HG03025 (cell line): Measurements from ENCODE around the gene MICAL3.
"Not testable (repeated sequence)": the region's sequence is repeated elsewhere in the genome, so short reads cannot be mapped to it uniquely, and the experiment has no call there.

Experiments used
- ATAC-seq: cut with Tn5 transposase; IDR thresholded peaks from one replicate; pipeline ENCODE4 v1.9.1; 2021; ENCODE audit warnings: mild to moderate bottlenecking, moderate library complexity; ENCODE audit not compliant: unreplicated experiment, low FRiP score

Gene MICAL3

DNA sequence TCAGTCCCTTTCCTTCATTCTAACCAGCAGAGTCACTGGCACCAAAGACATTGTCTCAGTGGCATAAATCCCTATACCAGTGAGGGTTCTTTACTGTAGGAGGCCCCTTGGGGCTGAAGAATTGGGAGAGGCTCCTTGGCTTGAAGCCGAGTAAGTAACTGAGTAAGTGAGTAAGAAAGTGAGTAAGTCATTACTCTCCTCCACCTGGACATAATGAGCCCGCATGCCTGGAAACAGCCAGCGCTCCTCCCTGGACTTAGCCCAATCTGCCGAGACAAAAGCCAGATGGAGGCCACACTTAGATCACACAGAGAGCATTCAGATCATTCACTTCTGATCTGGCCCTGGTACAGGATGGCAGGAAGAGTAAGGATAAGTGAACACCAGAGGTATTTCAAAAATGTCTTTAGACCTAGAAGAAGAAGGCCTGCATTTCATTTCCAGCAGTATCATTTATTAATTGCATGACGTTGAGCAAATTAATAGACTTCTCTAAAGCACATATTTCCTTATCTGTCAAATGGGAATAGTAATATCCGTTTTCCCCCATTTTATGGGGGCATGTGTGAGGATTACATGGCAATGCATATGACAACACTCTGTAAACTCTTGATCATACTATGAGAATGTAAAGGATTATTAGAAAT lies 8.2 kb upstream of the MICAL3 start:
- no peak for ATAC-seq

DNA sequence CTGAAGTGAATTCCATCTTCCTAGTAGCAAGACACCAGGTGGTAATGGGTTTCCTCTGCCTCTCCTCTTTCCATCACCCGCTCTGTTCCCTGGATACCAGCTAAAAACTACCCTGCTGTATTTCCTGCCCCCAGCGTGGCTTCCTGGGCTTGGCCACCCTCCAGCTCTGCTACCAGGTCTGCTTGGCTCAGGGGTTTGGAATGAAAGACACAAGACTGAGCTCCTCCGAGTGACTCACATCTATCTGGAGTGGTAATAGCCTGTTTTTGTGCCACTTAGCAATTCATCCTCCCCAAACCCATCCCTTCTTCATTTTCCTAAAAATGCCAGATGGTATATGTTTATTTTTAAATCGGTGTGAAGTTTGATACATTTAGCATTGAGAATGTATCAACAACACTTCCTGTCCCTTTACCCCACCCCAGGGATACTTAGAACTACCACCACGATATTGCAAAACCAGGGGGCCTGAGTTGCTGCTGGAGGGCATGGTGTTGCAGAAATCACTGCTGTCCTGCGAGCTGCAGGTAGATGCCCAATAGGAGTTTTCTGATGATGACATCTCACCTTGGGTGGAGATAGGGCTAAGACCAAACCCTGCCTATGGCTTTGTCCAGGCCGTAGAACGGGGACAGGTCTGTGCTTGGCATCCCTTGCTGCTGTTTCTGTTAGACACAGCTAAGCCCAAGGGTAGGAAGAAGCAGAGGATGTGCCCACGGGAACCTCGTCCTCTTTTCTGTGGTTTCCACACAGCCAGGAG lies 7.5 kb upstream of the MICAL3 start:
- ATAC-seq: no peak

GRCh38 chr22:18029686-18030267 lies 5.4 kb upstream of the MICAL3 start:
- no peak for ATAC-seq

GRCh38 chr22:18028817-18029527 lies 4.6 kb upstream of the MICAL3 start:
- no peak for ATAC-seq

- not testable (repeated sequence) for ATAC-seq
These were observed 1.5 kb upstream of the MICAL3 start for GRCh38 chr22:18025898-18026297.

- ATAC-seq: no peak
These were observed 777 bp upstream of the MICAL3 start for GRCh38 chr22:18024956-18025720.

GRCh38 chr22:18023509-18024275 lies 669 bp downstream of the MICAL3 start:
- ATAC-seq: no peak

GRCh38 chr22:18022876-18023275 lies 1.5 kb downstream of the MICAL3 start:
- no peak for ATAC-seq

DNA sequence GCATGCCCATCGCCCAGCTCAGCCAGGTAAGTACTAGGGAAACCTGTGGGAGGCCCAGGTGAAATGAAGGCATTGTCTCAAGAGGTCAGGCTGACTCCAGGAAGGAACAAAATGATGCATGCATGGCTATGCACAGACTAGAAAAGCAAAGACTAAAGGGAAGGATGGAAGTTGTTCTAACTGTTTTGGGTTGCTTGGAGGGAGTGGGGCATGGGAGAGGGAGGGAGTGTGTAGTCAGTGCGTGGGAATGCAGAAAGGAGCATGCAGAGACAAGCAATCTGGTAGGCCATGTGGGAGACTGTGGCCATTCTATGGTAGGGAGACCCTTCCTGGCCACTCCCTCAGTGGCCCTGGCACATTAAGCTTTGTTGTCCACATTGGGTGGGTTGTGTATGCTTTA lies 2.9 kb downstream of the MICAL3 start:
- ATAC-seq: no peak

DNA sequence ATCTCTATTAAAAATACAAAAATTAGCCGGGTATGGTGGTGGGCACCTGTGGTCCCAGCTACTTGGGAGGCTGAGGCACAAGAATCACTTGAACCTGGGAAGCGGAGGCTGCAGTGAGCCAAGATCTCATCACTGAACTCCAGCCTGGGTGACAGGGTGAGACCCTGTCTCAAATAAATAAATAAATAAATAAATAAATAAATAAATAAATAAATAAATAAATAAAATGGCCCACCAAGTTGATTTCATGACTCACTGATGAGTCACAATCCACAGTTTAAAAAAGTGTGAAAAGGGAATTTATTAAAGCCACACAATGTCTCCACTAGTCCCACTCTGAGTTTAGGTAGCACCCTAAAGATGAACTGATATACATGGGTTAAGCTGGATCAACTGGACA lies 3.6 kb downstream of the MICAL3 start:
- ATAC-seq: not testable (repeated sequence)

DNA sequence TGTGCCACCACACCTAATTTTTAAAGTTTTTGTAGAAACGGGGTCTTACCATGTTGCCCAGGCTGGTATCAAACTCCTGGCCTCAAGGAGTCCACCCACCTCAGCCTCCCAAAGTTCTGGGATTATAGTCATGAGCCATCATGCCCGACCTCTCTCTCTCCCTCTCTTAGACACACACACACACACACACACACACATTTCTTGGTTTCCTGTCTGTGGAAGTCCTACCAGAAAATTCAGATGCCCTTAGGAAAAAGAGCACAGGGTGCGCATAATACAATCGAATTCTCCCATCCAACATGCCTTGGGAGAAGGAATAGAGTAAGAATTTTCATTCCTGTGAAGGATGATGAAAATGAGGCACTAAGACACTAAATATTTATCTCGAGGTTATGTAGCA lies 10.4 kb downstream of the MICAL3 start:
- no peak for ATAC-seq

GRCh38 chr22:18013436-18013835 lies 10.9 kb downstream of the MICAL3 start:
- ATAC-seq: no peak

DNA sequence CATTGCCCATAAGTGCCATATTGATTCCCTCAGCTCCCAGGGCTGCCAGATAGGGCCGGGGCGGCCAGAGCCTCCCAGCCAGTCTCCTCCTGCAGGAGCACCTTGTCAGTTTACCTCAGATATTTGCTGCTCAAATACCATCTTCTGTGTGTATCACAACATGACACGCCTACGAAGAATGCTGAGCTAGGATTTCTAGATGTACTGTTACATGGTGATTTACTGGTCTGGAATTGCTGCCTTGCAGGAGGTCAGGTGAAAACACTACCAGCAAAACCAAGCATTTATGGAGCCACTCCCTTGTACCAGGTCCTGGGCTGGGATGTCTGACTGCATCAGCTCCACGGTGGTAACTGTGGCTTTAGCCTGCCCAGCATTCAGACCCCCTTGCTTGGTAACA lies 11.8 kb downstream of the MICAL3 start:
- no peak for ATAC-seq

DNA sequence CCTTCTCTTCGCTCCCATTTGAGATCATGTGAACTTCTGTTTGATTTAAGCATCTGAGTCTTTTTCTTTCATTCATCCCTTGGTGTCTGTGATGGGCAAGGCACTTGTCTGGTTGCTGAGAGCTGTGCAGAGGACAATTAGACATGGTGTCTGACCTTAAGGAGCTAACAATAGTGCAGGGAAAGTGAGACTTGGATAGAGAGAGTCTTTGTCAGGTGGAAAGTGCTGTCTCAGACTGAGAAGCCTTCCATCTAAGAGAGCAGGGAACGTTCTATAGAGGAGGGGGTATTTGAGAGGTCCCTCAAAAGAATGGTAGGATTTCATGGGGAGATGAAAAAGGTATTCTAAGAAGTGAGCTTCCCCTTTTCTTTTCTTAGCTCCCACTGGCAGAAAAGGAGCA lies 14.1 kb downstream of the MICAL3 start:
- no peak for ATAC-seq

DNA sequence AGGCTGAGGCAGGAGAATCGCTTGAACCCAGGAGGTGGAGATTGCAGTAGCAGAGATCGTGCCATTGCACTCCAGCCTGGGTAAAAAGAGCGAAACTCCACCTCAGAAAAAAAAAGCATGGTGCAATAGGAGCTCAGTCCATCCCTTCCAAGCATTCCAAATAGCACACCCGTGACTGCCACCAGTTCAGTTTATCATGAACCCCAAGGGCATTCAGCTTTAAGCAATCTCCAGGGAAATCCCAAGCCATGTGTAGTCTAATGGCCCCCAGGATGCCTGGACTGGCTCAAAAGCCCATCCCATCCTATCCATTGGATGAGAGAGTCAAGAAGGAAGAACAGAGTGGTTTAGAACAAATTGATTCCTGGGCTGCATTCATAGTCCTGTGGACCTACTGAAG lies 16.2 kb downstream of the MICAL3 start:
- ATAC-seq: no peak

- no peak for ATAC-seq
These were observed 19.0 kb downstream of the MICAL3 start for GRCh38 chr22:18005201-18005926.

DNA sequence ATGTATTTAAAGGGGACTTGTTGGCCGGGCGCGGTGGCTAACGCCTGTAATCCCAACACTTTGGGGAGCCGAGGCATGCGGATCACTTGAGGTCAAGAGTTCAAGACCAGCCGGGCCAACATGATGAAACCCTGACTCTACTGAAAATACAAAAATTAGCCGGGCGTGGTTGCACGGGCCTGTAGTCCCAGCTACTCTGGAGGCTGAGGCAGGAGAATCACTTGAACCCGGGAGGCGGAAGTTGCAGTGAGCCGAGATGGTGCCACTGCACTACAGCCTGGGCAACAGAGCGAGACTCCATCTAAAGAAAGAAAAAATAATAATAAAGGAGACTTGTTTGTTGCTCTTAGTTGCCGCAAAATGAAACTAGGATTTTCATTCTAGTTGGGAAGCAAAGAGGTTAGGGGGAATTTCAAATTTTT lies 22.5 kb downstream of the MICAL3 start:
- not testable (repeated sequence) for ATAC-seq

GRCh38 chr22:18001040-18001893 lies 23.1 kb downstream of the MICAL3 start:
- ATAC-seq: peak; percentile 67
